ENCODE measurements around the gene PTPRM. TPM values are rescaled to one million over a fixed set of nuclear protein-coding genes. Genes with fewer than 3 reads are reported as not detected.

PTPRM gene
- total RNA-seq, 1 experiment from 2014 or later: 14.5 TPM

GRCh38 chr18:7877609-7878008 is 310.5 kb downstream of the PTPRM start:
- ATAC-seq (no peak), DNase-seq (ENCODE audit: low read depth, low spot score) (no peak)
- no peak overlapping the region for H3K9ac ChIP-seq (ENCODE audit: low read length)
- H3K9me2 ChIP-seq (ENCODE audit: insufficient read depth): no peaks in the 10 kb centered on the region
- RAD21 ChIA-PET (ENCODE audit: low non-redundant PET in 1 of 2, low total read pairs in 2 of 2, uncharacterized antibody in 2 of 2, unreplicated experiment in 2 of 2): no interaction called here
- intact Hi-C loops (cut with micrococcal nuclease): no loop called here
- H3K4me2 ChIP-seq (ENCODE audit: low read length): no peak overlapping the region
- no peak overlapping the region for H3K27ac ChIP-seq (ENCODE audit: low read depth, low read length)
- H3K9me3 ChIP-seq (ENCODE audit: control insufficient read depth in 1 of 2, insufficient read depth in 1 of 2, low read depth in 1 of 2, low read length in 2 of 2): no peaks in the 10 kb centered on the region
- H4K20me1 ChIP-seq (ENCODE audit: insufficient read depth): no peaks in the 10 kb centered on the region
- no peaks in the 10 kb centered on the region for H3K79me2 ChIP-seq (ENCODE audit: insufficient read depth, low read length)
- H3K4me1 ChIP-seq (ENCODE audit: control insufficient read depth in 1 of 2, insufficient read depth in 2 of 2, low read length in 2 of 2): peaks cover 2 to 8% of the 10 kb centered on the region in 2 experiments; a peak in 3 of 4 replicates
- CTCF ChIA-PET: interaction anchor here (1.4 kb wide), 1 partner anchor 87 kb away, joined by 5 read pairs; no protein-coding TSS in a partner anchor
- no peak overlapping the region for H2AFZ ChIP-seq (ENCODE audit: low read depth, low read length, poor library complexity, severe bottlenecking)
- no TSS peak for BruUV-seq (replicated peaks)
- POLR2A ChIA-PET: no interaction called here
- no peak overlapping the region for H3K4me3 ChIP-seq (replicated peaks in 1 of 2; ENCODE audit: low read depth in 1 of 2, low read length in 2 of 2)
- no peaks in the 10 kb centered on the region for H3K36me3 ChIP-seq (ENCODE audit: control insufficient read depth in 1 of 2, insufficient read depth in 2 of 2, low read length in 2 of 2)
- TF ChIP-seq RAD21 (IDR thresholded peaks at IDR 0.05; ENCODE audit: low read depth) (no peak), CTCF (IDR thresholded peaks at IDR 0.05 in 2 of 3, conservative IDR thresholded peaks at IDR 0.05 in 1 of 3; ENCODE audit: borderline replicate concordance in 1 of 3, insufficient read depth in 1 of 3, low read depth in 2 of 3, low read length in 2 of 3) (no peak), POLR2AphosphoS5 (IDR thresholded peaks at IDR 0.05; ENCODE audit: low read depth, low read length) (no peak), SRF (IDR thresholded peaks at IDR 0.05; ENCODE audit: low read depth) (no peak), SIN3A (IDR thresholded peaks at IDR 0.05; ENCODE audit: low read depth) (no peak), YY1 (IDR thresholded peaks at IDR 0.05; ENCODE audit: extremely low read depth, insufficient replicate concordance, low read depth, low read length) (no peak), ZNF274 (IDR thresholded peaks at IDR 0.05; ENCODE audit: low read depth, low read length) (no peak), ELF1 (IDR thresholded peaks at IDR 0.05; ENCODE audit: borderline replicate concordance, low read depth) (no peak), POLR2A (IDR thresholded peaks at IDR 0.05; ENCODE audit: borderline replicate concordance, extremely low read depth, insufficient read depth, insufficient read length) (no peak), EZH2 (IDR thresholded peaks at IDR 0.05) (no peak), FOSL1 (IDR thresholded peaks at IDR 0.05; ENCODE audit: low read depth) (no peak), MAX (IDR thresholded peaks at IDR 0.05) (no peak), ZFX (IDR thresholded peaks at IDR 0.05) (no peak)
- TF ChIP-seq, protein P1, sequence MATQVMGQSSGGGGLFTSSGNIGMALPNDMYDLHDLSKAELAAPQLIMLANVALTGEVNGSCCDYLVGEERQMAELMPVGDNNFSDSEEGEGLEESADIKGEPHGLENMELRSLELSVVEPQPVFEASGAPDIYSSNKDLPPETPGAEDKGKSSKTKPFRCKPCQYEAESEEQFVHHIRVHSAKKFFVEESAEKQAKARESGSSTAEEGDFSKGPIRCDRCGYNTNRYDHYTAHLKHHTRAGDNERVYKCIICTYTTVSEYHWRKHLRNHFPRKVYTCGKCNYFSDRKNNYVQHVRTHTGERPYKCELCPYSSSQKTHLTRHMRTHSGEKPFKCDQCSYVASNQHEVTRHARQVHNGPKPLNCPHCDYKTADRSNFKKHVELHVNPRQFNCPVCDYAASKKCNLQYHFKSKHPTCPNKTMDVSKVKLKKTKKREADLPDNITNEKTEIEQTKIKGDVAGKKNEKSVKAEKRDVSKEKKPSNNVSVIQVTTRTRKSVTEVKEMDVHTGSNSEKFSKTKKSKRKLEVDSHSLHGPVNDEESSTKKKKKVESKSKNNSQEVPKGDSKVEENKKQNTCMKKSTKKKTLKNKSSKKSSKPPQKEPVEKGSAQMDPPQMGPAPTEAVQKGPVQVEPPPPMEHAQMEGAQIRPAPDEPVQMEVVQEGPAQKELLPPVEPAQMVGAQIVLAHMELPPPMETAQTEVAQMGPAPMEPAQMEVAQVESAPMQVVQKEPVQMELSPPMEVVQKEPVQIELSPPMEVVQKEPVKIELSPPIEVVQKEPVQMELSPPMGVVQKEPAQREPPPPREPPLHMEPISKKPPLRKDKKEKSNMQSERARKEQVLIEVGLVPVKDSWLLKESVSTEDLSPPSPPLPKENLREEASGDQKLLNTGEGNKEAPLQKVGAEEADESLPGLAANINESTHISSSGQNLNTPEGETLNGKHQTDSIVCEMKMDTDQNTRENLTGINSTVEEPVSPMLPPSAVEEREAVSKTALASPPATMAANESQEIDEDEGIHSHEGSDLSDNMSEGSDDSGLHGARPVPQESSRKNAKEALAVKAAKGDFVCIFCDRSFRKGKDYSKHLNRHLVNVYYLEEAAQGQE (IDR thresholded peaks at IDR 0.05; ENCODE audit: low read depth): no peak
- TF ChIP-seq, protein P2, sequence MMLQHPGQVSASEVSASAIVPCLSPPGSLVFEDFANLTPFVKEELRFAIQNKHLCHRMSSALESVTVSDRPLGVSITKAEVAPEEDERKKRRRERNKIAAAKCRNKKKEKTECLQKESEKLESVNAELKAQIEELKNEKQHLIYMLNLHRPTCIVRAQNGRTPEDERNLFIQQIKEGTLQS (IDR thresholded peaks at IDR 0.05): no peak
- H3K27me3 ChIP-seq (ENCODE audit: insufficient read depth, low read length): no peaks in the 10 kb centered on the region

Data from HCT116 (cell line).